Caki2 (cell line): ENCODE data around the gene ABCD4. TPM values are rescaled to one million over a fixed set of nuclear protein-coding genes. Genes with fewer than 3 reads are reported as not detected.
A peak's percentile ranks its signal among the peaks of the same experiment; 100 is the strongest.
"Not testable (repeated sequence)": the region's sequence is repeated elsewhere in the genome, so short reads cannot be mapped to it uniquely, and the experiment has no call there.

ENCODE experiments used
- DNase-seq: peaks from one replicate; pipeline ENCODE4 v3.0.0-alpha.2; 2015; ENCODE audit warnings: low read depth
- in situ Hi-C: cut with HindIII; loops from 2 replicates; pipeline ENCODE4 v1.10.0; 2016; ENCODE audit warnings: low sequenced_read_pairs, low pct_unique_long_range_greater_than_20kb, mixed read lengths
- total RNA-seq: library from RNA; depleted of rRNA; stranded (reverse); fragments of >200 nt; shearing (Covaris generic); gene quantifications from 2 replicates; pipeline ENCODE4 v1.2.3, GENCODE V29; 2014; ENCODE audit warnings: low replicate concordance; rRNA removed

Gene ABCD4
- total RNA-seq, result 29.9 and 31.2 TPM in 2 replicates

- in situ Hi-C loops, result no loop called here
- peak; percentile 86 for DNase-seq
These were observed at the start of gene ABCD4 for GRCh38 chr14:74302634-74303569. TSS of gene ABCD4 (minus strand) at chr14:74302934. CDS start at chr14:74302912, 22 bp downstream.

- DNase-seq, result no peak
- in situ Hi-C loops, result loop anchor here (25.0 kb wide), 1 partner anchor 136 kb away; the partner anchor contains the start of genes ISCA2 and NPC2
These were observed 48.2 kb upstream of the ABCD4 start for GRCh38 chr14:74350928-74351323.

- DNase-seq, result no peak
- in situ Hi-C loops, result loop anchor here (25.0 kb wide), 1 partner anchor 137 kb away; the partner anchor contains the start of genes ISCA2 and NPC2
These were observed 47.6 kb upstream of the ABCD4 start for GRCh38 chr14:74350211-74350927.

GRCh38 chr14:74349757-74350156 is 47.0 kb upstream of the ABCD4 start:
- DNase-seq, result no peak
- in situ Hi-C loops, result loop anchor here (25.0 kb wide), 1 partner anchor 138 kb away; the partner anchor contains the start of genes ISCA2 and NPC2

- no peak for DNase-seq
- in situ Hi-C loops, result no loop called here
These were observed 46.2 kb upstream of the ABCD4 start for GRCh38 chr14:74348735-74349463.

GRCh38 chr14:74348241-74348734 is 45.6 kb upstream of the ABCD4 start, which contains the start of gene VRTN:
TSS of gene VRTN (plus strand) at chr14:74348471. CDS start at chr14:74356784, 8,313 bp downstream.
- in situ Hi-C loops, result no loop called here
- no peak for DNase-seq

- in situ Hi-C loops, result no loop called here
These were observed 45.0 kb upstream of the ABCD4 start for GRCh38 chr14:74347795-74348100.

GRCh38 chr14:74347097-74347794 is 44.5 kb upstream of the ABCD4 start:
- in situ Hi-C loops, result no loop called here
- DNase-seq, result no peak

More at GRCh38 chr14:74347795-74348100, 45.0 kb upstream of the ABCD4 start:
- no peak for DNase-seq

GRCh38 chr14:74346341-74346740 is 43.6 kb upstream of the ABCD4 start:
- in situ Hi-C loops, result no loop called here
- DNase-seq, result no peak

- in situ Hi-C loops, result no loop called here
- no peak for DNase-seq
These were observed 31.2 kb upstream of the ABCD4 start for GRCh38 chr14:74333909-74334308.

GRCh38 chr14:74329950-74330552 is 27.3 kb upstream of the ABCD4 start:
- in situ Hi-C loops, DNase-seq: not testable (repeated sequence)

- DNase-seq, result no peak
- in situ Hi-C loops, result no loop called here
These were observed 23.8 kb upstream of the ABCD4 start for GRCh38 chr14:74326369-74327152.

GRCh38 chr14:74325446-74325845 is 22.7 kb upstream of the ABCD4 start:
- in situ Hi-C loops, result no loop called here
- DNase-seq, result no peak

GRCh38 chr14:74324931-74325361 is 22.2 kb upstream of the ABCD4 start:
- no peak for DNase-seq
- in situ Hi-C loops, result no loop called here

- in situ Hi-C loops, result no loop called here
- no peak for DNase-seq
These were observed 11.8 kb upstream of the ABCD4 start for GRCh38 chr14:74314576-74314975.

GRCh38 chr14:74313601-74314000 is 10.9 kb upstream of the ABCD4 start:
- in situ Hi-C loops, result no loop called here
- no peak for DNase-seq
